HFF-Myc (cell line): ENCODE results near the gene INPP4B.
A peak's percentile ranks its signal among the peaks of the same experiment; 100 is the strongest.

ENCODE experiments used
- DNase-seq: peaks from one replicate; pipeline ENCODE4 v3.0.0-alpha.2; 2011; ENCODE audit warnings: low read depth; ENCODE audit errors: extremely low read depth
- H3K4me3 ChIP-seq: replicated peaks from 2 replicates; pipeline ENCODE4 v1.5.1; 2011; ENCODE audit warnings: low read depth, mild to moderate bottlenecking, control low read depth, low read length
- TF ChIP-seq, protein P1 (sequence below): IDR thresholded peaks from 2 replicates; pipeline ENCODE4 v1.5.1; 2012; ENCODE audit warnings: mild to moderate bottlenecking, low read depth, low read length, control low read depth; ENCODE audit errors: missing control alignments

Gene INPP4B

DNA sequence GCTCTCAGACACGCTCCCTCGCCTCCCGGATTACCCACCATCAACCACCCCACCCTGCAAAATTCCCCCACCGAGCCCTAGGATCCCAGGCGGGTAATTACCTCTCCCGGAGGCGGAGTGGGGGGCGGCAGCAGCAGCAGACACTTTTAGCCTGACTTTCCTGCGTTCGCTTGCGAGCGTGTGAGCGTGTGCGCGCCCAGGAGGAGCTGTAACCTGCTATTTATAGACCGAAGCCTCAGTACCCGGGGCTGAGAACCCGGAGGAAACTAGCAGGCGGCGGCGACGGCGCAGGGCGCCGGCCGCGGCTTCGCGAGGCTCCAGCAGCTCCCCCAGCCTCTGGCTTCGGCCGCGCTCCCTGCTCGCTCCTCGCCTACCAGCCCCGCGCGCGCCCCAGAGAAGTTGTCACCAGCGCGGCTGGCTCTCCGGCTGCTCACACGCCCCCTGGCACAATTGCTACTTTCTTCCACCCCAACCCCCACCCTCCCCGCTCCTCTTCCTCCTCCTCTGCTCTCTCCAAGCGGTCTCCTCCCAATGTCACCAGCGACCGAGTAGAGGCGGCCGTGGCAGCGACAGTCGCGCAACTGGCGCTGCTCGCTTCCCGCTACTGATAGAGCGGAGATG, at the start of gene INPP4B:
TSS of gene INPP4B (minus strand) at position 194 of the 621 bp plus-strand sequence.
- TF ChIP-seq, protein P1, sequence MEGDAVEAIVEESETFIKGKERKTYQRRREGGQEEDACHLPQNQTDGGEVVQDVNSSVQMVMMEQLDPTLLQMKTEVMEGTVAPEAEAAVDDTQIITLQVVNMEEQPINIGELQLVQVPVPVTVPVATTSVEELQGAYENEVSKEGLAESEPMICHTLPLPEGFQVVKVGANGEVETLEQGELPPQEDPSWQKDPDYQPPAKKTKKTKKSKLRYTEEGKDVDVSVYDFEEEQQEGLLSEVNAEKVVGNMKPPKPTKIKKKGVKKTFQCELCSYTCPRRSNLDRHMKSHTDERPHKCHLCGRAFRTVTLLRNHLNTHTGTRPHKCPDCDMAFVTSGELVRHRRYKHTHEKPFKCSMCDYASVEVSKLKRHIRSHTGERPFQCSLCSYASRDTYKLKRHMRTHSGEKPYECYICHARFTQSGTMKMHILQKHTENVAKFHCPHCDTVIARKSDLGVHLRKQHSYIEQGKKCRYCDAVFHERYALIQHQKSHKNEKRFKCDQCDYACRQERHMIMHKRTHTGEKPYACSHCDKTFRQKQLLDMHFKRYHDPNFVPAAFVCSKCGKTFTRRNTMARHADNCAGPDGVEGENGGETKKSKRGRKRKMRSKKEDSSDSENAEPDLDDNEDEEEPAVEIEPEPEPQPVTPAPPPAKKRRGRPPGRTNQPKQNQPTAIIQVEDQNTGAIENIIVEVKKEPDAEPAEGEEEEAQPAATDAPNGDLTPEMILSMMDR = no peak
- DNase-seq = no peak
- H3K4me3 ChIP-seq = peak within 1 kb of the TSS; percentile 80

DNA sequence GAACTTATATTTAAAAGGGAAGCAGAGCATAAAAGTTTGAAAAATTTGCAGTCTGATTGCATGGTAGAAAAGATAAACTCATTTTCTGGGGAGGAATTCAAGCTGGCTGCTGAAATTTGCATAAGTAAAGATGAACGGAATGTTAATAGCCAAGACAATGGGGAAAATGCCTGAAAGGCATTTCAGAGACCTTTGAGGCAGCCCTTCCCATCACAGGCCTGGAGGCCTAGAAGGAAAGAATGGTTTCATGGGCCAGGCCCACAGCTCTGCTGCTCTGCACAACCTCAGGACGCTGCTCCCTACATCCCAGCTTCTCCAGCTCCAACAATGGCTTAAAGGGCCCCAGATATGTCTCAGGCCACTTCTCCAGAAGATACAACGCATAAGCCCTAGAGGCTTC, 46.9 kb upstream of the INPP4B start:
- no peak for DNase-seq
- H3K4me3 ChIP-seq = no peak overlapping the region
- TF ChIP-seq, protein P1 = no peak

DNA sequence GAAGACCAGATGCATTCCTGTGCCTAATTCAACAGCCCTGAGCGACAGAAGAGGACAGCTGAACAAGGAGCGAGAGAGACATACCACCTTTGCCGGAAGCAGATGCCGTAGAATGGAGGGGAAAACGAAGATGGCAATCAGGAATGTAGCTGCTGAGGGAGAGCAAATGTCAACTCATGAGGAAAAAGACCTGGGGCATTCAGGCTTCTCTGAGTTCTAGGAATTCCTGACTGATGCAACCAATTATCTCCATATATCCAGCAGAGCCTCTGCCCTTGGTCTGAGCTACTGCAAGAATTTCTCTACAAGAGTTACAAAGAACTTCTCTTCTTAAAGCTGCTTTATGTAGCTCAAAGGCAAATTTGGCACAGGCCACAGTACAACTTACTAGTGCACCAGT, 40.5 kb upstream of the INPP4B start:
- DNase-seq = no peak
- TF ChIP-seq, protein P1 = no peak
- no peak overlapping the region for H3K4me3 ChIP-seq

DNA sequence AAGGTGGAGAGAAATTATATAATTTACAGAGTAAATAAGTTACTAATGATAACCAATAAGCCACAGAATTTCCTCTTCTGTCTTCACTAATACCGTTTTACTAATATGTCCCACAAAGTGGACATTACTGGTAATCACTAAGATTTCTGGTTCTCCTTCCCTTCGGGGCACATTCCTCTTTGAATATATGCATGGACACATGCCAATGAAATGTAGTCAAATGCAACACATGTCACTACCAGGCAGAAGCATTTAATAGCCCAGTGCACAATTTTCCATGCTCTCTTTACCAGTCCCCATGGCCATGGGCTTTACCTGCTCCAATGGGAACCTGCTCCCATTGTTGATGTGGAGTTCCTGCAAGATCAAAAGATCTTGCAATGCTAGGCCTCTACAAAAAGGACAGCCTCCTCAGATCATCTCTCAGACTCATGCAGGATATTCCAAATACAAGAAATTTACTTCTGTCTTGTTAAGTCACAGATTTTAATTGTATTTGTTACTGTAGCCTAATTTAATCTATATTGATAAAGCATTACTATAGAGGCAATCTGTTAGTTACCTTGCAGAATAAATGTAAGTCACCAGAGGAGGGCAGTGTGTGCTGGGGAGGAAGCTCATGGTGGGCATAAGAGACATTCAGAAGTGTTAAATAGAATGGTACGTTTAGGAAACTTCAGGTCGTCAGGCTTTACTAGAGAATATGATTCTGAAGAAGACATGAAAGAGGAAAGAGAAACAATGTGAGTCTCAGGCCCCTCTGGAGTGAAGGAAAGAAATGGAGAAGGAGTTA, 37.1 kb upstream of the INPP4B start:
- TF ChIP-seq, protein P1 = peak; percentile 31
- H3K4me3 ChIP-seq = no peak overlapping the region
- peak; percentile 4 for DNase-seq

DNA sequence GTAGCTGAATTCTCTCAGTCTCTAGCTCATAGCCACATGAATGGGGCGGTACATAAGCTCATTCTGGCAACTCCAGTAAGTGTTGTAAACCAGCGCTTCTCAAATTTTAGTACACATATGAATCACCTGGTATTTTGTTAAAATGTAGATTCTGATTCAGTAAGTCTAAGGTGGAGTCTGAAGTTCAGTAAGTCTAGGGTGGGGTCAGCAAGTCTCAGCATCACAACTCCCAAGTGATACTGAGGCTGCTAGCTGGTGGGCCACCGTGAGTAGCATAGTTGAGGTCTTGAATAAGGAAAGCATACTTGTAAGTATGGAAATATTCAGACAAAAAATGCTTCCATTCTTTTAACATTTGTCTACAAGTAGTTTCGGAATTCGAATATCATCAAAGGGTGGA, 36.1 kb upstream of the INPP4B start:
- TF ChIP-seq, protein P1 = no peak
- no peak overlapping the region for H3K4me3 ChIP-seq
- DNase-seq = no peak

DNA sequence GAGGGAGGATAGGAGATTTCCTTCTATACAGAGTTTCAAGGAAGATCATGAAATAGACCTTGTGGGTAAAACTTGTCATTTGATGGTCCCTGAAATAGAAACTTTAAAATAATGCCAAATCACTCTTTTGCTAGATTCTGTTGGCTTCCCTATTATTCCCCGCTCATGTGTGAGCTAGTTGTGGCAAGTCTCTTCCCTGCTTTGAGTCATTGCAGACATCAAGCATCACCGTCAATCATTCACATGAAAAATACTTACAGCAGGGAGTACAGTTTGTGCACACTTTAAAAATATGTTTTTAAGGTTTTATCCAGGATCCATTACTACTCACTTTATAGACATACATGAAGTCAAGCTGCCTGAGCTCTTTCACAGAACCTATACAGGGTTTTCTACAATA, 35.2 kb upstream of the INPP4B start:
- no peak overlapping the region for H3K4me3 ChIP-seq
- DNase-seq = no peak
- TF ChIP-seq, protein P1 = no peak
